ENCODE results near the gene DPYD.

DNA sequence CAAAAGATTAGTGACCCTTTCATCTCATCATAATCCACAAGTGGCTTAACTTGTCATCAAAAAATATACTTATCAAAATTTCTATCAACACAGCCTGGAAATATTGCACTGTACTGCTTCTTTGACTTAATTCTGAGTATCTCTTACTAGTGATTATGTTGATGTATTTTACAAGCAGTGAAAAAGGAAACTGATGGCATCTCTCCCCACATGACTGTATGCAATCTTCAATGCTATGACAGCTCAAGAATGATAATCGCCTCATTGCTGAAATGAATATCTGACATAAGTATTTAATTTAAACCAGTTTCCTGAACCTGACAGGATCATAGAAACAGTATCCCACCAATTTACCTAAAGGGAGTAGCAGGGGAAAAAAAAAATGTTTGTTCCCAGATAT lies 79.5 kb downstream of the DPYD start:
- TF ChIP-seq, protein P1, sequence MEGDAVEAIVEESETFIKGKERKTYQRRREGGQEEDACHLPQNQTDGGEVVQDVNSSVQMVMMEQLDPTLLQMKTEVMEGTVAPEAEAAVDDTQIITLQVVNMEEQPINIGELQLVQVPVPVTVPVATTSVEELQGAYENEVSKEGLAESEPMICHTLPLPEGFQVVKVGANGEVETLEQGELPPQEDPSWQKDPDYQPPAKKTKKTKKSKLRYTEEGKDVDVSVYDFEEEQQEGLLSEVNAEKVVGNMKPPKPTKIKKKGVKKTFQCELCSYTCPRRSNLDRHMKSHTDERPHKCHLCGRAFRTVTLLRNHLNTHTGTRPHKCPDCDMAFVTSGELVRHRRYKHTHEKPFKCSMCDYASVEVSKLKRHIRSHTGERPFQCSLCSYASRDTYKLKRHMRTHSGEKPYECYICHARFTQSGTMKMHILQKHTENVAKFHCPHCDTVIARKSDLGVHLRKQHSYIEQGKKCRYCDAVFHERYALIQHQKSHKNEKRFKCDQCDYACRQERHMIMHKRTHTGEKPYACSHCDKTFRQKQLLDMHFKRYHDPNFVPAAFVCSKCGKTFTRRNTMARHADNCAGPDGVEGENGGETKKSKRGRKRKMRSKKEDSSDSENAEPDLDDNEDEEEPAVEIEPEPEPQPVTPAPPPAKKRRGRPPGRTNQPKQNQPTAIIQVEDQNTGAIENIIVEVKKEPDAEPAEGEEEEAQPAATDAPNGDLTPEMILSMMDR (IDR thresholded peaks at IDR 0.05), result no peak
- no peak for TF ChIP-seq POLR2A (IDR thresholded peaks at IDR 0.05)

Measured in uterus (tissue), 2 donors.